IMR-90 (cell line): ENCODE results near the gene ISLR2.

Experiments
- BHLHE40 ChIP-seq: fragments of 150-350 bp; IDR thresholded peaks from 2 replicates; pipeline ENCODE4 v1.6.1; 2016; ENCODE audit warnings: mild to moderate bottlenecking, low read depth, low read length
- CEBPB ChIP-seq: IDR thresholded peaks from 2 replicates; pipeline ENCODE4 v1.6.1; 2012; ENCODE audit warnings: low read depth, low read length, improper control_type of control experiment
- CTCF ChIP-seq: conservative IDR thresholded peaks from 2 replicates; pipeline ENCODE4 v1.5.1; 2012; ENCODE audit warnings: mild to moderate bottlenecking, low read depth, low read length, improper control_type of control experiment
- ELK1 ChIP-seq: fragments of 150-350 bp; IDR thresholded peaks from 2 replicates; pipeline ENCODE4 v1.6.1; 2016; ENCODE audit warnings: low read depth, mild to moderate bottlenecking, low read length, moderate library complexity, borderline replicate concordance
- MAFK ChIP-seq: IDR thresholded peaks from 2 replicates; pipeline ENCODE4 v1.6.1; 2012; ENCODE audit warnings: low read depth, low read length, improper control_type of control experiment
- NFE2L2 ChIP-seq: fragments of 150-350 bp; IDR thresholded peaks from 2 replicates; pipeline ENCODE4 v1.6.1; 2016; ENCODE audit warnings: low read depth, mild to moderate bottlenecking, low read length
- POLR2A ChIP-seq: IDR thresholded peaks from 2 replicates; pipeline ENCODE4 v1.6.1; 2012; ENCODE audit warnings: mild to moderate bottlenecking, low read depth, low read length
- RAD21 ChIP-seq: IDR thresholded peaks from 2 replicates; pipeline ENCODE4 v1.6.1; 2012; ENCODE audit warnings: low read length, improper control_type of control experiment
- SMC3 ChIP-seq: fragments of 150-350 bp; IDR thresholded peaks from 2 replicates; pipeline ENCODE4 v1.6.1; 2016; ENCODE audit warnings: low read depth, mild to moderate bottlenecking, antibody characterized with exemption, low read length, moderate library complexity

GRCh38 chr15:74180881-74181602 lies 50.7 kb downstream of the ISLR2 start:
- TF ChIP-seq CTCF (no peak), POLR2A (no peak), RAD21 (no peak), CEBPB (no peak), SMC3 (no peak), MAFK (no peak), NFE2L2 (no peak), ELK1 (no peak), BHLHE40 (no peak)
